Measurements from ENCODE around the gene CERS1.

CERS1 gene

DNA sequence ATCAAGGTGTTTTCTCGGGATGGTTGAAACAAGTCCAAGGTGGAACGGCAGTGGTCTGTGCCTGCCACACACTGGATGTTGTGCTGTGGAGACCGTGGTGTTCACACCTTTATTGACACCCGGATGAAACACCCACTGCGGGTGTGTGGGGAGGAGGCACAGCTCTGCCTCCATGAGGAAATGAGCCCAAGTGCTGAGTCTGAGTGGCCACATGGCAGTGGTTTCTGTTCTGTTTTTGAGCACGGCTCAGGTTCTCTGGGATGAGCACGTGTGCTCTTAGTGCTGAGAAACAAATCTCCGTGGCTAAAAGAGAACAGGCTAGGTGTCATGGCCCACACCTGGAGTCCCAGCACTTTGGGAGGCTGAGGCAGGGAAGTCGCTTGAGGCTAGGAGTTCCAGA is 34.7 kb downstream of the CERS1 start:
- no peak overlapping the region for H3K4me3 ChIP-seq (ENCODE audit: control insufficient read depth, low read depth, low read length)
- TF ChIP-seq, protein P1, sequence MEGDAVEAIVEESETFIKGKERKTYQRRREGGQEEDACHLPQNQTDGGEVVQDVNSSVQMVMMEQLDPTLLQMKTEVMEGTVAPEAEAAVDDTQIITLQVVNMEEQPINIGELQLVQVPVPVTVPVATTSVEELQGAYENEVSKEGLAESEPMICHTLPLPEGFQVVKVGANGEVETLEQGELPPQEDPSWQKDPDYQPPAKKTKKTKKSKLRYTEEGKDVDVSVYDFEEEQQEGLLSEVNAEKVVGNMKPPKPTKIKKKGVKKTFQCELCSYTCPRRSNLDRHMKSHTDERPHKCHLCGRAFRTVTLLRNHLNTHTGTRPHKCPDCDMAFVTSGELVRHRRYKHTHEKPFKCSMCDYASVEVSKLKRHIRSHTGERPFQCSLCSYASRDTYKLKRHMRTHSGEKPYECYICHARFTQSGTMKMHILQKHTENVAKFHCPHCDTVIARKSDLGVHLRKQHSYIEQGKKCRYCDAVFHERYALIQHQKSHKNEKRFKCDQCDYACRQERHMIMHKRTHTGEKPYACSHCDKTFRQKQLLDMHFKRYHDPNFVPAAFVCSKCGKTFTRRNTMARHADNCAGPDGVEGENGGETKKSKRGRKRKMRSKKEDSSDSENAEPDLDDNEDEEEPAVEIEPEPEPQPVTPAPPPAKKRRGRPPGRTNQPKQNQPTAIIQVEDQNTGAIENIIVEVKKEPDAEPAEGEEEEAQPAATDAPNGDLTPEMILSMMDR (IDR thresholded peaks at IDR 0.05; ENCODE audit: control insufficient read depth, insufficient read depth, low read depth, low read length, missing control alignments), result no peak
- DNase-seq (ENCODE audit: low read depth), result no peak

DNA sequence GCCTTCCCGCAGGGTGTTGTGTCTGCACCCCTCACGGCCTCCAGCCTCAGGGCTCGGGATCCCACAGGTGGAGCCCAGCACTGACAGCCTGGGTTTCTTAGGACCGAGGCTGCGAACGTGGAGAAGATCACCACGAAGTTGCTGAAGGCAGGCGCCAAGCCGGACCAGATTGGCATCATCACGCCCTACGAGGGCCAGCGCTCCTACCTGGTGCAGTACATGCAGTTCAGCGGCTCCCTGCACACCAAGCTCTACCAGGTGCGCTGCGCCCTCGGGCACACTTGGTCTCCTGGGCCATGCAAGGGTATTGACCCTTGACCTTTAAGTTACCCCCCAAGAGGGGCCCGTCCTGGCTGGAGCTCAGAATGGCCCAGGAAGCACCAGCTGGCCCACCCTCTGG is 35.2 kb downstream of the CERS1 start:
- TF ChIP-seq, protein P1 (IDR thresholded peaks at IDR 0.05; ENCODE audit: control insufficient read depth, insufficient read depth, low read depth, low read length, missing control alignments), result no peak
- no peak for DNase-seq (ENCODE audit: low read depth)
- H3K4me3 ChIP-seq (ENCODE audit: control insufficient read depth, low read depth, low read length), result no peak overlapping the region

DNA sequence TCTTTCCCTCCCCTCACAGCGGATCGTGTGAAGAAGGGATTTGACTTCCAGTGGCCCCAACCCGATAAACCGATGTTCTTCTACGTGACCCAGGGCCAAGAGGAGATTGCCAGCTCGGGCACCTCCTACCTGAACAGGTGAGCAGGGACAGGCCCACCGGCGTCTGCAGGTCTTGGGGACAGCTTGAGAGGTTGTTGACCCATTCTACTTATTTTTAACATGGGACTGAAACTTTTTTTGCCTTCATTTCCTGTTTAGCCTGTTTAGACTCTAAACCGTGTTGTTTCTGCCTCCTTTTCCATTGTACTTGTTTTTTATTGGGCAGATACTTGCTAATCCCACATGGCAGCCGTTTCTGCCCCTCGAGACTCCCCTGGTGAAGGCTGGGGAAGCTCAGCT is 35.7 kb downstream of the CERS1 start:
- H3K4me3 ChIP-seq (ENCODE audit: control insufficient read depth, low read depth, low read length), result no peak overlapping the region
- TF ChIP-seq, protein P1 (IDR thresholded peaks at IDR 0.05; ENCODE audit: control insufficient read depth, insufficient read depth, low read depth, low read length, missing control alignments), result no peak
- no peak for DNase-seq (ENCODE audit: low read depth)

DNA sequence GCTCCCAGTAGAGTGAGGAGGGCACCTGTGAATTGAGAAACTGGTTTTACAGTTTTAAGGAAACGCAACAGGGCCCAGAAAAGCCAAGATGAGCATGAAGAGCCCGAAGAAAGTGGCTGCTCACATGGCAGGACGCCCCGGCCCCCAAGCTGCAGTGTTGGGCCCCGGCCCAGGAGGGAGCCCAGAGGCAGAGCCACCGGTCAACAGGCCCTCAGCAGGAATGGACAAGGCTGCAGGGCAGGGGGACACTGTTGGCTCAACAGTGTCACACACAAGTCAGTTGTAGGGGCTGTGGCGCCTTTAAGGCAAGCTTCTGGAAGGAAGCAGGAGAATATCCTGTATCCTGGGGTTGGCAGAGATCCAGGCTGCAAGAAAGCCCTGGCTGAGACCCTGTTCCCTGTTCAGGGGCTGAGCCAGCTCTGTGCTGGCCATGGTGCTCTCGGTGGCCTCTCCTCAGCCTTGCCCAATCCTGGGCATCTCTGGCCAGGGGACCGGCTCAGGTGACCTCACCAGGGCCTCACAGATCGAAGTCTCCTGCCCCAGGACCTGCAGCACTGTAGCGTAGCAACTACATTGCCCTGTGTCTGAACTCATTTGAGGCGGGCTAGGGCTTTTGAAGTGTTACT is 36.2 kb downstream of the CERS1 start:
- TF ChIP-seq, protein P1 (IDR thresholded peaks at IDR 0.05; ENCODE audit: control insufficient read depth, insufficient read depth, low read depth, low read length, missing control alignments), result no peak
- DNase-seq (ENCODE audit: low read depth), result no peak
- H3K4me3 ChIP-seq (ENCODE audit: control insufficient read depth, low read depth, low read length), result no peak overlapping the region

DNA sequence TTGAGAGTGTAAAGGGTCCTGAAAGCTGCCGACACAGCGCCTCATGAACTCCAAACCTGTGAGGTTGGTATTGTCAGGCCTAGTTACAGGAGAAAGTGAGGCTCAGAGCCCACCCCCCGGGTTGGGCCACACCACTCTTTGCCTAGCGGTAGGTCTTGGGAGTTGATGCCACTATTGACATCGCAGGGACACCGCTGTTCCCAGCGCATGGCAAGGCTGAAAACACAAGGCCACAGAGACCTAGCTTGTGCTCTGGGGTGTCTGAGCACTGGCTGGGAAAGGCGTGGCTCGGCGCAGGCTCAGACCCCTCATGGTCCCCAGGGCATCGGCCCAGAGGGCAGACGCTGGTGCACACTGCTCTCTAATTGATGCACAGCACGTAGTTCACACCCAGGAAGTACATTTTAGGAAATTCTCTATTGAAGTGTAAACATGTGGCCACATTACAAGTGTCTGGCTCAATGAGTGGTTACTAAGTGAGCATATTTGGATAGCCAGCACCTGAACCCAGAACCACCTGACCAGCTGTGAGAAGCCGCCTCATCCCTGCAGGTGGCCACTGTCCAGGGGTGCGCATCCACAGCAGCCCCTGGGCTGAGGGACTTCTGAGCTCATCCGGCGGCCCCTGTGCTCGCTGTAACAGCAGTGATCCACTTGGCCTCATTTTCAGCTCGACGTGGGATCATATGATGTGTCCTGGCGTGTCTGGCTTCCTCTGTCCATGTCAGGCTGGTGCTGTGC is 36.9 kb downstream of the CERS1 start:
- TF ChIP-seq, protein P1 (IDR thresholded peaks at IDR 0.05; ENCODE audit: control insufficient read depth, insufficient read depth, low read depth, low read length, missing control alignments), result no peak
- H3K4me3 ChIP-seq (ENCODE audit: control insufficient read depth, low read depth, low read length), result no peak overlapping the region
- no peak for DNase-seq (ENCODE audit: low read depth)

DNA sequence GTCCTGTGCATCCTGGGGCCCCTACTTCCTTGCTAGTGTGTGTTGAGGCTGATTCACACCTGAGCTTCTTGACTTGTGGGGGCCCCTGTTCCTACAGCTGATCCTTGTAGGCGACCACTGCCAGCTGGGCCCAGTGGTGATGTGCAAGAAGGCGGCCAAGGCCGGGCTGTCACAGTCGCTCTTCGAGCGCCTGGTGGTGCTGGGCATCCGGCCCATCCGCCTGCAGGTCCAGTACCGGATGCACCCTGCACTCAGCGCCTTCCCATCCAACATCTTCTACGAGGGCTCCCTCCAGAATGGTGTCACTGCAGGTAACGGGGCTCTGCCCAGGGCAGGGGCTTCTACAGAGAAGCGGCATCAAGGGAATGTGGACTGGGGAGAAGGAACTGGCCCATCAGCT is 38.7 kb downstream of the CERS1 start:
- DNase-seq (ENCODE audit: low read depth), result no peak
- TF ChIP-seq, protein P1 (IDR thresholded peaks at IDR 0.05; ENCODE audit: control insufficient read depth, insufficient read depth, low read depth, low read length, missing control alignments), result no peak
- H3K4me3 ChIP-seq (ENCODE audit: control insufficient read depth, low read depth, low read length), result no peak overlapping the region
